GM12864 (cell line): ENCODE data around the gene CAMK2N1.

ENCODE experiments used
- DNase-seq: peaks from one replicate; pipeline ENCODE4 v3.0.0-alpha.2; 2011; ENCODE audit warnings: low read depth
- H3K4me3 ChIP-seq: 2 replicates; pipeline ENCODE4 v1.5.1; 2011; ENCODE audit warnings: mild to moderate bottlenecking, low read depth, low read length, control low read depth
- CTCF ChIP-seq: IDR thresholded peaks from 2 replicates; pipeline ENCODE4 v1.5.1; 2011; ENCODE audit warnings: low read depth, mild to moderate bottlenecking, moderate library complexity, low read length, control low read depth, inconsistent platforms; ENCODE audit errors: missing control alignments

CAMK2N1 gene

GRCh38 chr1:20443703-20444586, 42.1 kb downstream of the CAMK2N1 start:
- no peak for TF ChIP-seq CTCF
- DNase-seq = no peak
- no peak overlapping the region for H3K4me3 ChIP-seq

GRCh38 chr1:20442920-20443625, 42.9 kb downstream of the CAMK2N1 start:
- H3K4me3 ChIP-seq = no peak overlapping the region
- no peak for DNase-seq
- TF ChIP-seq CTCF = no peak

- DNase-seq = no peak
- TF ChIP-seq CTCF = no peak
- no peak overlapping the region for H3K4me3 ChIP-seq
Observed at GRCh38 chr1:20440785-20441200, 45.2 kb downstream of the CAMK2N1 start.

GRCh38 chr1:20439282-20439681, 46.7 kb downstream of the CAMK2N1 start:
- no peak for DNase-seq
- no peak for TF ChIP-seq CTCF
- H3K4me3 ChIP-seq = no peak overlapping the region

- no peak for TF ChIP-seq CTCF
- DNase-seq = no peak
- H3K4me3 ChIP-seq = no peak overlapping the region
Observed at GRCh38 chr1:20437640-20438039, 48.4 kb downstream of the CAMK2N1 start.

GRCh38 chr1:20432891-20433290, 53.1 kb downstream of the CAMK2N1 start:
- no peak for DNase-seq
- no peak overlapping the region for H3K4me3 ChIP-seq
- no peak for TF ChIP-seq CTCF
